ENCODE results near the gene CEP164.
"Not testable (repeated sequence)": the region's sequence is repeated elsewhere in the genome, so short reads cannot be mapped to it uniquely, and the experiment has no call there.

Gene CEP164

GRCh38 chr11:117442049-117442868 is 114.6 kb downstream of the CEP164 start:
- DNase-seq (ENCODE audit: low read depth), result no peak

GRCh38 chr11:117442869-117443239 is 115.2 kb downstream of the CEP164 start:
- DNase-seq (ENCODE audit: low read depth), result no peak

GRCh38 chr11:117443266-117444186 is 115.9 kb downstream of the CEP164 start:
- DNase-seq (ENCODE audit: low read depth), result peak; percentile 30

- no peak for DNase-seq (ENCODE audit: low read depth)
Measured at GRCh38 chr11:117444256-117444655, 116.6 kb downstream of the CEP164 start.

GRCh38 chr11:117444711-117445658 is 117.3 kb downstream of the CEP164 start:
- no peak for DNase-seq (ENCODE audit: low read depth)

DNA sequence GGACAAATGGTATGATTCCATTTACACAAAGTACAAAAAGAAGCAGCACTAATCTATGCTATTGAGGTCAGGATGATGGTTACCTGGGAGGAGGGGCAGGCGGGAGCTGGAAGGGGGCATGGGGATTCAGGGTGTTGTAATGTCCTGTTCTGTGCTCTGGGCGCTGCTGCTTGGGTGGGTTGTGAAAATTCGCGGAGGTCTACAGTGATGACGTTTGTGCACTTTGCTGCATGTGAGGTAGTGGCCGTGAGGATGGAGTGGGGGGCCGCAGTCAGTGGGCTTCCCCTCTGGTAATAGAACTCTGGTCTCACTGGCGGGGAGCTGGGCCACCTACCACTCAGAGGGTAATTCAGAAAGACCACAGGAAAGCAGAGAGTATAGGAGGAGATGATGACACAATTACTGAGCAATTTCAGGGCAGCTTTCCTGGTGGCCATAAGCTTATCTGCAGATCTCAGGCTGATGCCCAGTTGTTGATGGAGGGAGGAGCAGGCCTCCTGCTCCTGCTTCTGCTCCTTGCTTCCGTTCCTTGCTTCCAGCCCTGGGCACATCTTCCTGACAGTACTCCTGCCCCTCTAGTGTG is 121.5 kb downstream of the CEP164 start:
- no peak for DNase-seq (ENCODE audit: low read depth)

GRCh38 chr11:117453886-117454563 is 126.4 kb downstream of the CEP164 start:
- DNase-seq (ENCODE audit: low read depth), result no peak

- DNase-seq (ENCODE audit: low read depth), result no peak
Measured at GRCh38 chr11:117454564-117454917, 126.9 kb downstream of the CEP164 start.

DNA sequence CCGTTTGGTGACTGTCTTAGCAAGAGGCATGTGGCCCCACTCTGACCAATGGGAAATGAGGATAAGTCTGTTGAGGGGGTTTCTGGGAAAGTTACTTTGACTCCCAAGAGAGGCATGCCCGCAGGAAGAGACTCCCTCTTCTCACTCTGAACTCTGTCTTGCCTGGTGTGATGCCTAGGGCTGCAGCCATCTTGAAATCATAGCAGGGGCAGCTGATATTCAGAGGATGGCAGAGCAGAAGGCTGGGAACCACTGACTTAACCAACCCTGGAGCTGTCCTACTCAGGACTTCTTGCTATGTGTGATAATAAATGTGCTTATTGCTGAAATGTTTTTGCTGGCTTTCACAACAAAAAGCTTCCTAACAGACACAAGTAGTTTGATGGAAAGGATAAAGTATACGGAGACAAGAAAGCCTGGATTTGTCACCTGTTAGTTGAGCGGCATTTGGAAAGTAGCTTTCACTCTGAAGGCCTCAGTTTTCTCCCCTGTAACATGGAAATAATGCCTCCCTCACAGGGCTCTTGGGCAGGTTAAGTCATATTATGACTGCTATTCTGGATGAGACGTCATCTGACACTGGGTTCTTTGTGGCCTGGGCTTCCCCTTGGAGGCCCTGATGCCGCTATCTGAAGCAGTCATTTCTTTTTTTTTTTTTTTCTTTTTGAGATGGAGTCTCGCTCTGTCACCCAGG is 128.5 kb downstream of the CEP164 start:
- DNase-seq (ENCODE audit: low read depth), result no peak

GRCh38 chr11:117456721-117457029 is 129.0 kb downstream of the CEP164 start:
- not testable (repeated sequence) for DNase-seq (ENCODE audit: low read depth)

DNA sequence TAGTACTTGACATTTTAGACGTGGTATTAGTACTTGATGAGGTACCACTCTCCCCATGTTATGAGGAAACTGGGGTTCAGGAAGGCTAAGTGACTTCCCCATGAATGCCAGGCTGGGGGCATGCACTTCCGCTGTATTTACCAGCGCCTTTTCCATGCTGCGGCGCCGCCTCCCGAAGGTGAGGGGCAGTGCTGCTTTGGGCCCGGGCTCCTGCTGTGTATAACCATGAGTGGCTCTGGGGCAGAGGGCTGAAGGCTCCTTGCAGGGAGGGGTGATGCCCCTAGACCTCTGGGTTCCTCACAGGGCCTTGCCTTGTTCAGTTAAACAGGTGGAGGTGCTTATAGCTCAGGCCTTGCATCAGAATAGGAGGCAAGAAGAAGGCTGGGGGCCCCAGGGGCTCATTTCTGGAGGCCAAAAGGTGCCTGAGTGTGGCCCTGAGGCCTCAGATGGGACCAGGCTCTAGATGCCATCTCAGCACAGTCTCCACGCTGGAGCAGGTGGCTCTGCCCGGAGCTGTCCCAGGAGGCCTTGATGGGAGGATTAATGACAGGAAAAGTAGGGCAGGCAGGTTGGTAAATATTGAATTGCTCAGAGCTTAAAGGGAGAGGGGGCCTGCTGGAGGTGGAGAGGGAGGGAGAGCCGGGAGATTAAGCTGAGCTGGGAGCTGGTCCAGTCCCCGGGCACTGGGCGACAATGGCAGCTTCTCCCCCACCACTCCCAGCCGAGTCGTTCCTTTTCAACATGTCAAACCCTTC is 129.6 kb downstream of the CEP164 start:
- DNase-seq (ENCODE audit: low read depth), result no peak

DNA sequence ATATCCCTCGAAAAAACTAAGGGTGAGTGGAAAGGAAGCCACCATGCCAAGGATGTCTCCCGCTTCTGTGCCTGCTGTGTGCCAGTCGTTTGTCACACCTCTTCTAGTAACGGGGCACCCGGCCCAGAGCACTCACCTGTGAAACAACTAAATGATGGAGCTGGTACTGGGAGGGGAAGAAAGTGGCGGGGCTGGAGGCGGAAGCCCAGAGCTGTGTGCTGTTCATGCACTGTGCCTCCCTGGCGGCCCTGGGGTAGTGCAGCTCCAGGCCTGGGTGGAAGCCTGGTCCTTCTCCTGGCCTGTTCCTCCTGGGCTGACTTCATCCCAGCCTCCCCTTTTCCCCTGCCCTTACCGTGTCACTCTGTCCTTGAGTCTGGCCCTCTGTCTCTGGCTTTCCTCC is 130.2 kb downstream of the CEP164 start:
- DNase-seq (ENCODE audit: low read depth), result no peak

- no peak for DNase-seq (ENCODE audit: low read depth)
Measured at GRCh38 chr11:117458275-117459122, 130.8 kb downstream of the CEP164 start.

DNA sequence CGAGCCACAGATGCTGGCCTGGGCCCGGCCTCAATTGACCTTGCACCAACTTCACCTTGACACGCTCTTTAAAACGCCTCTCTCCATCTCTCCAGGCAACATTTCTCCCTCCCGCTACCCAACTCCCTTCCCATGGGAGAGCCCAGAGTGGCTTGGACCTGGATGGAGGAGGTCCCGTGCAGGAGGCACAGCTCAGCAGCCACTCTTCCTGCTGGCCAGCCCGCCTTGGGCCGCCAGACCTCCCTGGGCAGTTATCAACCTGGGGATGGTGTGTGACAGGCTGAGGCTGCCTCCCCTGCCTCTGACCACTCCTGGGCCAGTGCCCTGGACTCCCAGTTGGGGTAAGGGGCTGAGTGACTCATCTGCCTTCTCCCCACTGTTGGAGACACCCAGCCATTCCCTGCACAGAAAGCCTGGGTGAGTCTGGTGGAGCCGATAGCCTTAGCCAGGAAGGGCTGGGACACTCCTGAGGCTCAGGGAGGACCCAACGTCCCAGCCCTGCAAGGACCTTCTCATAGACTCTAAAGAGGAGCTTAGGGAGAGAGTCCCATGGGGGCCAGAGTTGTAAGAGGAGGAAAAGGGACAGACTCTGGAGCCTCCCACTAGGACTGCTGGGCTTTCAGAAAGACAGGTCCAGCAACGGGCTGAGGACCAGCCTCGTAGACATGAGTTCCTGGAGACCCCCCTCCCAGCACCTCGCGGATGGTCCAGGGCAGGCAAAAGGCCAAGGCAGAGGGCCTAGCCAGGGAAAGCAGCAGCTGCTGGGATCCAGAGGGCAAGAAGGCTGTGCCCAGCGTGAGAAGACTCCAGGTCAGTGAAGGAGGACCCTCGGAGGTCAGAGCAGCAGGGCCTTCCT is 131.7 kb downstream of the CEP164 start:
- no peak for DNase-seq (ENCODE audit: low read depth)

DNA sequence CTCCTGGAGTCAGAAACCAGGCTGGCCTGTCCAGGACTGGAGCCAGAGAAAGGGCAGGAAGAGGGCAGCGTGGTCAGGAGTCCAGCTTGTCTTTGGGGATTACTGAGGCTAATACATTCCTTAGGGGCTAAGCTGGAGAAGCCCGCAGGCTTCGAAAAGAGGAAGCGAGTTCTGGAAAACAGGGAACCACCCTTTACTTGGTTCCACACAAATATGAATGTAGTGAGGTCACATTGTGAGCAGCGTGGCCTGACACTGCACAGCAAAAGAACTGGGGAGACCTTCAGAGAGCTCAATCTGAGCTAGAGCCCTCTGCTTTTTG is 132.3 kb downstream of the CEP164 start:
- DNase-seq (ENCODE audit: low read depth), result no peak

DNA sequence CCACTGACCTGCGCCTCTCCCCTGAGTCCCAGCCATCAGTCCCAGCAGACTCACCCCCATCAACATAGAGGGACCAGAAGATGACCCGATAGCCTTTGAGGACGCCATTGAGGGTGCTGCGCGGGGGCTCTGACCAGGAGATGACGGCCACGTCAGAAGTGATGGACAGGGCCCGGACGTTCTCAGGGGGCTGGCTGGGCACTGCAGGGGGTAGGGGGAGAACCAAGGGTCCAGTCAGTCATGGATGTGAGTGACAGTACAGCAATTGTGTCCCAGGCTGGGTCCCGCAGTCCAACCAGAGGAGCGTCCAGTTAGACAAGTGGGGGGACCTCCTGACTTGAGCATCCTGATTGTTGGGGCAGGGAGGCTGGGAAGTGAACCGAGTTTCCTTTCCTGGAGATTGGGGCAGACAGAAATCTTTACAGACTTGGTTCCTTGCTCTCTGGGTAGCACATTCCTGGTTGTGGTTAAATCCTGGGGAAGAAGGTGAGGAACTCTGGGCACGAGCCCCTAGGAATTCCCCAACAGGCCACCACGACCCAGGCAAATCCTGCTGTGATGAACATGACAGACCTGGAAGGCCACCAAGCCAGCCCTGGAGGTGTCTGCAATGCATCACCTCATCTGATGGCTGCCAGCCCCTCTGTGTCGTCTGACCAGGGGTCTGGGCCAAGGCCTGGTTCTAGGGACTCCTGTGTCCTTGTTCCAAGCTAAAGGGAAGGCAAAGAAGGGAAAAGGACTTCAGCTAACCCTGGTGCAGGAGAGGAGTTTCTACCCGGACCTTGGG is 133.9 kb downstream of the CEP164 start:
- no peak for DNase-seq (ENCODE audit: low read depth)

GRCh38 chr11:117462183-117462863 is 134.7 kb downstream of the CEP164 start:
- DNase-seq (ENCODE audit: low read depth), result no peak
